HG03280 (cell line): ENCODE results near the gene NBEAL2.
"Not testable (repeated sequence)": the region's sequence is repeated elsewhere in the genome, so short reads cannot be mapped to it uniquely, and the experiment has no call there.

Experiments used
- ATAC-seq: cut with Tn5 transposase; IDR thresholded peaks from one replicate; pipeline ENCODE4 v1.9.1; 2021; ENCODE audit warnings: mild to moderate bottlenecking, moderate library complexity; ENCODE audit not compliant: unreplicated experiment

NBEAL2 gene

GRCh38 chr3:46962990-46963389 is 16.5 kb upstream of the NBEAL2 start:
- no peak for ATAC-seq

GRCh38 chr3:46964038-46964590 is 15.4 kb upstream of the NBEAL2 start:
- not testable (repeated sequence) for ATAC-seq

GRCh38 chr3:46965151-46965550 is 14.3 kb upstream of the NBEAL2 start:
- ATAC-seq: no peak

- no peak for ATAC-seq
These were observed 12.7 kb upstream of the NBEAL2 start for GRCh38 chr3:46966811-46967210.

GRCh38 chr3:46968783-46969428 is 10.6 kb upstream of the NBEAL2 start:
- no peak for ATAC-seq

GRCh38 chr3:46970391-46971091 is 8.9 kb upstream of the NBEAL2 start:
- ATAC-seq: no peak

- no peak for ATAC-seq
These were observed 8.3 kb upstream of the NBEAL2 start for GRCh38 chr3:46971151-46971550.

- no peak for ATAC-seq
These were observed 7.7 kb upstream of the NBEAL2 start for GRCh38 chr3:46971742-46972141.

- ATAC-seq: no peak
These were observed 7.1 kb upstream of the NBEAL2 start for GRCh38 chr3:46972396-46972795.

GRCh38 chr3:46974421-46975171 is 4.9 kb upstream of the NBEAL2 start:
- ATAC-seq: no peak

GRCh38 chr3:46976326-46977190 is 2.9 kb upstream of the NBEAL2 start, which contains the start of gene CCDC12:
Gene CCDC12, minus strand, starts transcription at chr3:46976745. Its CDS starts 13 bp downstream, at chr3:46976732.
- ATAC-seq: peak; percentile 69

- ATAC-seq: no peak
These were observed 1.7 kb upstream of the NBEAL2 start for GRCh38 chr3:46977811-46978195.

- ATAC-seq: no peak
These were observed 1.1 kb upstream of the NBEAL2 start for GRCh38 chr3:46978381-46978780.

- ATAC-seq: peak; percentile 9
These were observed 562 bp downstream of the NBEAL2 start for GRCh38 chr3:46979958-46980497.

GRCh38 chr3:46981932-46982471 is 2.5 kb downstream of the NBEAL2 start:
- ATAC-seq: no peak

GRCh38 chr3:46982546-46982945 is 3.1 kb downstream of the NBEAL2 start:
- ATAC-seq: no peak

- ATAC-seq: no peak
These were observed 5.4 kb downstream of the NBEAL2 start for GRCh38 chr3:46984591-46985459.

GRCh38 chr3:46985588-46985987 is 6.1 kb downstream of the NBEAL2 start:
- no peak for ATAC-seq
